Measurements from ENCODE around the gene TTLL11. TPM values are rescaled to one million over a fixed set of nuclear protein-coding genes. Genes with fewer than 3 reads are reported as not detected.

Gene TTLL11
- polyA plus RNA-seq, 3 donors, result 4.4 to 6.4 (median 6.1) TPM

- WGBS, 3 donors, result 79 to 83% (median 79%) methylated on average over 12 of the region's 12 CpGs
- no peak overlapping the region for H3K27ac ChIP-seq (ENCODE audit: low read depth, low read length)
Measured at GRCh38 chr9:121825031-121825691, 267.9 kb downstream of the TTLL11 start.

DNA sequence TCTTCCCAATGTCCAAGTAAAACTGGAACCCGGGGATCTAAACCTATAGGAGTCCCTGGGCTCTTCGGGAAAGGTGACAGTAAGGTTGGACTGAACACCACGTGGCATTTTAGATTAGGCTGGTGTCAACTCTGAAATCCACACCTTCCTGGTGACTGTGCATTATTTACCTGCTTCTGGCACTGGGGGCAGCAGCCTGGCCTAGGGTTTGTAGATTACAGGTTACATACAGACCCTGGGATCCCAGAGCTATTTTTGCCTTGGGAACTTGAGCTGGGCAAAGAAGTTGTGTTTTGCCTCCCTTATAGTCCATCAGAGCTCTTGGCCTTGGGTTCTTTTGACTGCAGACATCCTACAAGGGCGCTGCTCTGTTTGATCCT lies 268.5 kb downstream of the TTLL11 start:
- 62 to 86% (median 82%) methylated on average over 4 of the region's 4 CpGs for WGBS, 3 donors
- no peak overlapping the region for H3K27ac ChIP-seq (ENCODE audit: low read depth, low read length)

DNA sequence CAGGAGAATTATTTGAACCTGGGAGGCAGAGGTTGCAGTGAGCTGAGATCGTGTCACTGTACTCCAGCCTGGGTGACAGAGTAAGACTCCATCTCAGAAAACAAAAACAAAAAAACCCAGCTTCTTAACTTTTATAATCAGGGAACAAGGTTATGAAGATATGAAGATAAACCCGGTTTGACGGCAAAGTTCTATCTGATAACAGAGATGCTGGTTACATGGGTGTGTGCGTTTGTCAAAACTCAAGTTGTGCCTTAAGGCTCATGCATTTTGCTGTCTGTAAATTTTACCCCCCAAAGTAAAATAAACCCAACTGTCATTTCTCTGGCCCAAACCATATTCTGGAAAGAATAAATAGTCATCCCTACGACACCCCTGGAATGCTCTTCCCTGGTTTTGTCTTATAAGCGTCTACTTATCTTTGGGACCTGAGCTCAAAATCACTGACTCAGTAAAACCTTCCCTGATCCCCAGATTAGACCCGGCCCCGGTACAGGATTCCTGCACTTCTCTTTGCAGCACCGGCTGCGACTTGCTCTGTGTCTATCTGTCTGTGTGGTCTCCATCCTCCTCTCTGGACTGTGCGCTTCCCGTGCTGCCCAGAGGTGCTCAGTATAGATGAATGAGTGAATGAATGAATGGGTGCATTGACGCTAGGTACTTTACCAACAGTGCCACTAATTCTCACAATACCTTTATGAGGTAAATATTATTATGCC lies 269.5 kb downstream of the TTLL11 start:
- no peak overlapping the region for H3K27ac ChIP-seq (ENCODE audit: low read depth, low read length)
- WGBS, 3 donors, result 95 to 97% (median 97%) methylated on average over 13 of the region's 13 CpGs

- 80 to 89% (median 83%) methylated on average over 34 of the region's 34 CpGs for WGBS, 3 donors
- no peak overlapping the region for H3K27ac ChIP-seq (ENCODE audit: low read depth, low read length)
Measured at GRCh38 chr9:121822093-121823085, 270.7 kb downstream of the TTLL11 start.

DNA sequence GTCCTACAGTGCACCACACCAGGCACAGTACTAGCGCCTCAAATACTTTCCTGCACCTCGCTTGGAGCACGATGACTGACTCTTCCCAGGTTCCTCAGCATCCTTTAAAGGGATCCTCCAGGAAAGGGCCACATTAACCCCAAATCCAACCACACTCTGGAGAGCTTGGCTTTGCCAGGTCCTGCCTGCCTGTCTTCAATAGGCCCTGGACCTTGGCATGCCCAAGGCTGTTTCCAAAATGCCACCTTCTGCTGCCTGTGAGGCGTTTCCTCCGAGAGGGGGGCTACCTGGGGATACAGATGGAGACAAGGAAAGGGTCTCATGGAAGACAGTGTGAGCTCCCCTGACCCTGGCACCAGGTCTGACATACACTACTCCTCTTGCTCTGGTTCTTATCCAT lies 271.8 kb downstream of the TTLL11 start:
- 94 to 96% (median 94%) methylated on average over 5 of the region's 5 CpGs for WGBS, 3 donors
- H3K27ac ChIP-seq (ENCODE audit: low read depth, low read length), result no peak overlapping the region

GRCh38 chr9:121820286-121821005 lies 272.7 kb downstream of the TTLL11 start:
- 92 to 95% (median 93%) methylated on average over 11 of the region's 11 CpGs for WGBS, 3 donors
- no peak overlapping the region for H3K27ac ChIP-seq (ENCODE audit: low read depth, low read length)

DNA sequence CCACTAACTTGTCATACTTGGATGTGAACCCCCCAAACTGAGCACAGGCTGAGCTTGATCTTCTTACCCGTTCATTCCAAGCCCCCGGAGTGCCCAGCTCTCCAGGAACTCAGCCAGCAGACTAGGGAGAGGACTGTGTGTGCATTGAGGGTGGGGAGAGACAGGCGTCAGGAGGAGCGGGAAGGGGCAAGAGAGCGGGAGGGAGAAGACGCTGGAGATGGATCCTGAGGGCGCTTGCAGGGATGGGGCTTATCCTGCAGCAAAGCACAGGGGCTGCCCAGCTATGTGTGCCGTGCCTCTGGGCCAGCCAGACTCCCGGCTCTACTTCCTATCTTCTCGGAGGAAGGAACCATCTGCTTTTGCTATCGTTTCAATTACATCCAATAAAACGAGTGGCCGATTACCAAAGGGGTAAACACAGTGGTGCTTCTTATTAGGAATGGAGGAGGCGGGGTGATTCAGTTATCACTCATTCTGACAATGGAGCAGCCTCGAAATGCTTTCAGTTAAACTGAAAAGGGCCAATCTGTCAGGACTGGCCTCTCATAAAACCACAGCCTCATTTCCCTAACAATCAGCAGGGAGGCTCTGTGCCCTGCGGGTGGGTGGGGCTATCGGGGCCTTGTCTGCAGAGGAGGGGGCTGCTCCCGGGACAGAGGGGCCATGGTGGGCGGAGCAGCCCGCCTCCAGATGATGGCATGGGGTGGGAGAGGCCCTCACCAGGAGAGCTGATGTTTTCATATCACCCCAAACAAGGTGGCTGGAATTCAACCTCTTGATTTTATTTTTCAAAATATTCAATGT lies 273.5 kb downstream of the TTLL11 start:
- H3K27ac ChIP-seq (ENCODE audit: low read depth, low read length), result no peak overlapping the region
- WGBS, 3 donors, result 32 to 61% (median 35%) methylated on average over 20 of the region's 20 CpGs

DNA sequence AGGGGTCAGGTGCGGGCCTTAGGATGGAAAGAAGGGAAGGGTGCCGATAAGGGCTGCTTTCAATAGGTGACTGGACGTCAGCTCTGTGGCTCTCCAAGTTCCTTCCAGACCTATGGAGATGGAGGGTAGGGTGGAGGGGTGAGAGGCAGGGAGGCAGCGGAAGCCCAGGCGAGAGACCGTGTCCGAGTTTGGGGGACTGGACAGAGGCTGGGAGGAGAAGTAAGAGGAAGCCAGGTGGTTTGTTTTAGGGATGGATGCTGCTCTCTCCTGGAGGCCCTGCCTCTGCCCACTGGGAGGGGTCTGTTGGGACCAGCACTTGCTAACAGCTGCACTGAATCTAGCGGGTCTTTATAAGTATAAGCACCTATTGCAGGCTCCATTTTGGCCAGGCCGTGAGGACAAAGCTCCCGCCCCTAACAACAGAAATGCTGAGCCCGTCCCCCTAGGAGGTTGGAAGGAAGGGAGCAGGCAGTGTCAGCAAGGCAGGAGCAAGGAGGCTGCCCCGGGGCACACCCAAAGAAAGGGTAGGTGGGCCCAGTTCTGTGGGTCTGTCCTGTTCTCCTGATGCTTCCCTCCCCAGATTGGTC lies 274.2 kb downstream of the TTLL11 start:
- no peak overlapping the region for H3K27ac ChIP-seq (ENCODE audit: low read depth, low read length)
- WGBS, 3 donors, result 93 to 94% (median 94%) methylated on average over 12 of the region's 12 CpGs

DNA sequence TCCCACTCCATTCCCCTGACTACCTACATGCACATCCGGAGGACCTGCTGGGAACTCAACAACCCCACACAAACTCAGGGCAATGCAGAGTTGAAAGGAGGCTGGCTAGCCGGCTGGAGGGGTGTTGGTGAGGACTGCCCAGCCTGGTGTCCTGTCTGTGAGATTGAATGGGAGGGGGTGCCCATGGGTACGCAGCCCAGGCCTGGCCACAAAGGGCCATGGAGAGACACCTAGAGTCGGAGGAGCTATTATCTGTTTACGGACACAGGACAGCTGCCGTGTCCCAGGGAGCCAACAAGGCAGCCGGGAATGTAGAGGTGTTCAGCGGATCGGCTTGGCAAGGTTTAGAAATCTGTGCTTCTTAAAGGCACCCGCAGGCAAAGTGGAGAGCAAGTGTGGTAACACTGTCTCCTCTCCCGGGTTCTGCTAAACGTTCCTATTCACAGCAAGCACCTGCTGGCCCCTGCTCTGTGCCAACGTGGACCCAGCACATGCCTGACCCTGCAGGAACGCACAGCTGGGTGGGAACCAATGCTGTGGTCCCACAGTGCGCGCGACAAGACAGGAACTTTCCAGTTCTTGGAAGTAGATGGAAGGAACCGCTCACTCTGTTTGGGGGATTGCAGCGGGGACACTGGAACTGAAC lies 275.0 kb downstream of the TTLL11 start:
- H3K27ac ChIP-seq (ENCODE audit: low read depth, low read length), result no peak overlapping the region
- 83 to 90% (median 89%) methylated on average over 19 of the region's 19 CpGs for WGBS, 3 donors

DNA sequence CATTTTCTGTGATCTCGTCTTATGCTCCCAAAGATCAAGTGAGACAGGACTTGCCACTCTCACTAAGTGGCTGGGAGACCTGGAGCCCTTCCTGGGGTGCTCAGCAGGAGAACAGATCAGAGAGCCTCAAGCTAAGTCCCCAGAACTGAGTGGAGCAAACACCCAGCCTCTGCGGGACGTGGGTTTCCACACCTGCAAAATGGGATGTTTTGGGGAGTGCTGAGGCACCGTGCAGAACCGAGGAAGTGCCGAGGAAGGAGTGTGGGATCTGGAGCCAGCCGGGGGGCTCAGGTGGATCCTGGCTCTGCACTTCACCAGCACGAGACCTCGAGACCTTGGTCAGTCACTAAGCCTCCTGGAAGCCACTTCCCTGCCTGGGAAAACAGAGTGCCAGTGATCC lies 275.6 kb downstream of the TTLL11 start:
- WGBS, 3 donors, result 90 to 91% (median 91%) methylated on average over 9 of the region's 9 CpGs
- H3K27ac ChIP-seq (ENCODE audit: low read depth, low read length), result no peak overlapping the region

DNA sequence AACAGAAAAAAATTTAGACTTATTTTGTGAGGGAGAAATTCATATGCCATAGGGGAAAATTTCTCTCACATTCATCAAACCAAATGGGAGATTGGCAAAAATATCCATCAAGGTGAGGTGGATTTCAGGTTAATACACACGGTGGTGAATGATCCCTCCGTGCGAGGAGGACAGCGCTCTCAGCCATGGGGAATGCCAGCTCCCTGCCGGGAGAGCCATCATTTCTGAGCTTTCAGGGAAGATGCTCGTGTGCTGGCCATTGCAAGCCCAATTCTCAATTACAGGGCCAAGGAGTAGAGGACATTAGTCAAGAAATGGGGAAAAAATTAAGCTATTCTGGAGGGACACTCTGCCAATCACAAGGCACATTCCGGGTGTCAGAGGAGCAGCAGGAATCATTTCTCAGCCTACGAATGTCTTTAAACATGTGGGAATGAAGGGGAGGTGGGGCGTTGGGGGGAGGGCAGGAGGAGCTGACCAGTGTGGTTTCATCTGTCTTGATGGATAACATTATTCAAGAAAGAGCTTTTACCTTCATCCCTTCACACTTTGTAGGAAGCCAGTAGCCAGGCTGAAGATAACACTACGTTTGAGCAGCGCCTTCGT lies 276.2 kb downstream of the TTLL11 start:
- WGBS, 3 donors, result 81 to 84% (median 84%) methylated on average over 12 of the region's 12 CpGs
- no peak overlapping the region for H3K27ac ChIP-seq (ENCODE audit: low read depth, low read length)

DNA sequence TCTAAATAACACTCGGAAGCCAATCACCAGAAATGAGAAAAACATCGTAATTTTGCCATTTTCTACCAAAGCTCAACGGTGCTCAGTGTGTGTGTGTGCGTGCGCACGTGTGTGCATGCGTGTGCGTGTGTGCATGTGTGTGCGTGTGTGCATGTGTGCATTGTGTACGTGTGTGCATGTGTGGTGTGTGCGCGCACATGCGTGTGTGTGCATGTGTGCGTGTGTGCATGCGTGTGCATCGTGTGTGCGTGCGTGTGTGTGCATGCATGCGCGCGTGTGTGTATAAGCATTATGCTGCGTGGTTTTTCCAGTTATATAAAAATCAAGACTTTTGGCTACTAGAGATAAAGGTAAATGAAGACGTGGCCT lies 276.7 kb downstream of the TTLL11 start:
- H3K27ac ChIP-seq (ENCODE audit: low read depth, low read length), result no peak overlapping the region
- WGBS, 3 donors, result 87 to 94% (median 88%) methylated on average over 23 of the region's 23 CpGs

DNA sequence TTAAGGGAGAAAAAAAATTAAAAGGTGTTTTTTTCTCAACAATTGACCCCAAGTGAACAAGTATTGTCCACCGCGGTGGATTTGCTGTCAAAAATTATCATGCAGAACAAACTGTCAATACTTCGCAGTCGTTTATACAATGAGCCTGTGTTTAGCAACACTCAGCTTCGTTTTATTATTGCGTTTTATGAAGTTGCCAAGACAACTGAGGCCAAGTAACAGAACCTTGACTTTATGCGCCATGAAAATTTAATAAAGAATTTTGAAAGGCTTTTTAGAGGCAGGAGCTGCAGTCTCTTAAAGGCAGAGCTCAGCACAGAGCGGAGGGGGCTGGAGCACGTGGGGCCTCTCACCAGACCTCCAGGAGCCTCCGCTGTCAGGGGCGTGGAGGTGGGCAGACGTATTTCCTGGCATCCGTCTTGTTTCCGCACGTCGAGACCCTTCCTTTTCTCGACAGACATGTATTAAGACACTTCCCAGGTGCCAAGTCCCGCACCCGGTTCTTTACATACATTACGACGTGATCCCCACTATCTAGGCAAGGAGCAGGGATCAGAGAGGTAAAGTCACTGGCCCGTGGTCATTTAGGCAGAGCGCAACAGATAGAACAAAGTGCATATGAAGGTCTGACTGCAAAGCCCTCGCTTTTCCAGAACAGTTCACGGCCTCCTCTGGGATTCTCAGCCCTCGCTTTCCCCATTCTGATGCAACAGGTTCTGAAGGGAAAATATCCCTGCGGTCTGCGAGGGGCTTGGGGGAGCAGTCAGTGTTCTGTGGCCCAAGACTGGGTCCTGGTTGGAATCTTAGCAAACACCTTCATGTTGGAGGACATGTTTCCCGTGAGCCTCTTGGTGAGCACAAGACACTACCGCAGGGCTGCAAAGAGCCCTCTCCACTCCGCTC lies 277.3 kb downstream of the TTLL11 start:
- WGBS, 3 donors, result 79 to 89% (median 88%) methylated on average over 31 of the region's 31 CpGs

GRCh38 chr9:121815084-121815483 lies 278.0 kb downstream of the TTLL11 start:
- no peak overlapping the region for H3K27ac ChIP-seq (ENCODE audit: low read depth, low read length)
- 88 to 92% (median 91%) methylated on average over 6 of the region's 6 CpGs for WGBS, 3 donors

More for the DNA sequence above, 277.3 kb downstream of the TTLL11 start:
- H3K27ac ChIP-seq (ENCODE audit: low read depth, low read length), result no peak overlapping the region

DNA sequence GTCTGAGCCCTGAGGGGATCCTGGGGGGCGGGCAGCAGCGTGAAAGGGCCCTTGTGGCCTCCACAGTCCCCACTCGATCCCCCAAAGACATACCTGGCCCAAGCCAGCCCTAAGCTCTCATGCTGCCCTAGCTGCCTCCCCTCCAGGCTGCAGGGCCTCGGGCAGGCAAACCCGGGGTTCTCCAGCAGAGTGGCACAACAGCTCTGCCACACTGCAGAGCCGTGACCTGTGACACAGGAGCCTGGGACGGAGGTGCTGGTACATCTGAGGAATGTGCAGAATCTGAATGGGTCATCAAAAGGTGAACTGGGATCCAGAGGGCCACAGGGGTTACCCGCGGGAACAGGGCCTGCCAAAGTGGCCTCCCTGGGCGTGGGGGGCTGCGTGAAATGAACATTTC lies 278.5 kb downstream of the TTLL11 start:
- no peak overlapping the region for H3K27ac ChIP-seq (ENCODE audit: low read depth, low read length)
- WGBS, 3 donors, result 84 to 91% (median 90%) methylated on average over 11 of the region's 11 CpGs
